Stimulated activated CD4-positive, alpha-beta T cell treated with anti-CD3 and anti-CD28 coated beads, Interleukin-4, amount 100 ng/mL, for 4 hours (primary cell): ENCODE data around the gene TMEM179.
"Not testable (repeated sequence)": the region's sequence is repeated elsewhere in the genome, so short reads cannot be mapped to it uniquely, and the experiment has no call there.

Source experiments
- DNase-seq, 2 experiments: peaks; one replicate each; pipeline ENCODE4 v3.0.0-alpha.2; 2020

The TMEM179 gene

DNA sequence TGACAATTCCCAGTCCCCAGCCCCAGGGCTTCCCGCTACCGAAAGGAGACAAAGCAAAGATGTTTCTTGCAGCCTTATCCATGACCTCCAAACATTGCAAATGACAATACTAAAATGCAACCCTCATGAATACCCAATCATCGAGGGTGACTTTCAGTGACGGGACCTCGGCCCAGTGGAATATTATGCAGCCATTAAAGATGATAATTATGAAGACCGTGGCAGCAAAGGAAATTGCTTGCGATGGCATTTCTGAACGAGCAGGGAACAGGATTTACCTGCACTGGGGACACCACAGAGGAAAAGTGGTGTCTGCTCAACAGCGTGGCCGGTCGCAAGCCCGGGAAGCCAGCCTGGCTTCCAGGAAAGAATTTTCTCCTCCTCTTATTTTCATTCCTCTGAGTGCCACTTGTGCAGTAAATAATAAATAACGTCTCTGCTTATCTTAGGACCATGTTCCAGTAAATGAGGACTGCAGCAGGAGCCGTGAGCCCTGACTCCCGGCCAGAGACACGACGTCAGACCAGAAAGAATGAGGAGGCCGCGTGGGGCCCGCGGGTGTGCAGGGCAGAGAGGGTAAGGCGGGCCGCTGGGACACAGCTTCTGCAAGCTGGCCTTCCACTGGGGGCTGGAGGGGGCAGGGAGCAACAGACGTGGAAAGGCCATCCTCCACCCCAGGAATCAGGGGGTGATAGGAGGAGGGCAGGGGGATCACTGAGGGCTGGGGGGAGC lies 18.4 kb downstream of the TMEM179 start:
- no peak for DNase-seq

DNA sequence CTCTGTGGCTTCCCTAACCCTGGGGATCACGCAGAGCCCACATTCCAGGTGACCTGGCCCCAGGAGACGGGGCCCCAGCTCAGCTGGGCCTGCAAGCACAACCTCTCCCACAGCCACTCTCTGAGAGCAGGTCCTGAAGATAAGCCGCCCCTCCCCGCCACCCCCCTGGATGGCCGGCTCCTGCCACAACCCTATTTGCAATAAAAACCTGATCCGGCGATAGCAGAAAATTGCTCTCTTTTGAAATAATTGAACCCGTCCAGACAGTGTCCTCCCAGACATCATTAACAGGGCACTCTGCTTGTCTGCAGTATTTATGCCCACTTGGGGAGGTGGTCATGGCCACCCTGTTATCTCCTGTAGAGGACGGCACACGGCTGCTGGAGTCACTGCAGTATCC lies 20.0 kb downstream of the TMEM179 start:
- no peak for DNase-seq

DNA sequence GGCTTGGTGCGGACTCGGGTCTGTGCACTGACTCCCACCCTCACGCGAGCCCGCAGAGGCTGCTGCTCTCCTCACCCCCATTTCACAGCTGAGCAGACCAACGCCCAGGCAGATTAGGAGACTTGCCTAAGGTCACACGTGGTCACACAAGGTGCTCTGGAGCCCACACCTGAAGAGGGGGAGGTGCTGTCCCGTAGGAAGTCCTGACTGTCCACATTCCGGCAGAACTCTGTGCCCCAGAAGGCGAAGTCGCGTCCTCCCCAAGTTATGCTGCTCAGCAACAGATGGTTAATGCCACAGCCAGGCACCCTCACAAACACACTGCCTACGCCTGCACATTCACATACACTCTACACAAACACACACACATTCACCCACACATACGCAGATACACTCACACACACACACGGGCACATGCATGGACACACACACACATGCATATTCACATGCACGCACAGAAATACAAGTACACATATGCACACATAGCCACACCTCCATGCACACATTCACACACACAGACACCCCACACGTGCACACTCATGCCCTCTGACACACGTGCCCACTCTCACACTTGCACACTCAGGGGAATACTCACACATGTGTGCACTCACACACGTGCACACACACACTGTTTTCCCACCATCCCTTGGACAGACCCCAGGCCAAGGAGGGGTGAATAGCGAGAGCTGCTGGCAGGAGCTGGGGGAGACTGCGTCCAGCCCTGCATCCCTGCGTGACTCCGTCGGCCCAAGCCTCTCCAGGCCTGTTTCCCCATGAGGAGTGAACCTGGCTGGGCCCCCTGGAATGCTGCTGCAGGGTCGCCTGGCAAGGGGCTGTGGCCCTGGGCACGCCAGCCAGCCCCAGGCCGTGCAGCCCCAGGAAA lies 20.9 kb downstream of the TMEM179 start:
- DNase-seq, result no peak

DNA sequence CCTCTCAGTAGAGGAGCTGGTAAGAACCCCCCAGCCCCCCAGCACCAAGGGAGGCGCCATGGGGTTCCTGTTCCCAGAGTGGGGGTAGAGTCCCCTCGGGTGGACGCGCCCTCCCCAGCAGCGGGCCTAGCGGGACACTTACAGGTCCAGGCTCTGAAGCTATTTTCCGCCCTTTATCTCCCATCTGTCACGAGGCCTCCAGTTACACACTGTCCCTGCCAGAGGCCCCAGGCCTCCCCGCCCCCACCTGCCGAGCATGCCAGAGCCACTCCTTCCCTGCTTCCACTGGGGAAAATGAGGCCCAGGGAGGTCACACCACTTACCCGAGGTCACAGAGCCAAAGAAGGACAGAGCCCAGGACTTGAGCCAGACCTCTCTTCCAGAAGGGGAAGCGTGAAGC lies 21.9 kb downstream of the TMEM179 start:
- no peak for DNase-seq

DNA sequence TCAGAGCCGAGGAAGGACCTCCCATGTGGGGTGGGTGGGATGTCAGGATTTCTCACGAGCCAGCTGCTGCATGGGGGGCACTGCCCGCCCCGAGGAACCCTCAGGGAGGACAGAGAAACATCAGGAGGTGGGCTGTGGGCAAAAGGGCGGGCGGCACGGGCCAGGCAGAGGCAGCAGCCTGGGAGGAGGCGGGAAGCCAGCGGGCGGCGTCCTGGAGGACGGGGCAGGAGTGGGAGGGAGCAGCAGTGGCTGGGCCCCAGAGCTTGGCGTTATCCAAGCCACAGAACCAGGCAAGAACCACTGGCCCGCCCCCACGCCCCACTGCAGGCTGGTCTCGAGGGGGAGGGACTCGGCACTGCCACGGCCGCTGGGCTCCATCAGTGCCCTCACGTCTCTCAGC lies 22.6 kb downstream of the TMEM179 start:
- DNase-seq, result no peak

DNA sequence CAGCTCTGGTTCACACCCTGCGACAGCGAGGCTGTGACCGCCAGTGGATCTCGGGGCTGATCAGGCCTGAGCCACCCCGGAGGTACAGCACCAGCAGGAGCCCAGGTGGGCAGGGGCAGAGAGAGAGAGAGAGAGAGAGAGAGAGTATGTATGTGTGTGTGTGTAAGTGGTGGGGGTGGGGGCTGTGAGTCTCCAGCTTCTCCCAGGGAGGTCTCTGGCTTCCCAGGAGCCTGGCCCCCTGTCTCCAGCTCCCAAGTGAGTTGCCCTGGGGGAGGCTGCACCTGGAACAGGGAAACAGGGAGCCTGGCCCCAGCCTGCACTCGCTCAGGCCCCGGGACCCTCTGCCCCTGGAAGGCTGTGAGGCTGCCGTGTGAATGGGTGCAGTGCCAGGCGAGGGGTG lies 23.1 kb downstream of the TMEM179 start:
- no peak for DNase-seq

DNA sequence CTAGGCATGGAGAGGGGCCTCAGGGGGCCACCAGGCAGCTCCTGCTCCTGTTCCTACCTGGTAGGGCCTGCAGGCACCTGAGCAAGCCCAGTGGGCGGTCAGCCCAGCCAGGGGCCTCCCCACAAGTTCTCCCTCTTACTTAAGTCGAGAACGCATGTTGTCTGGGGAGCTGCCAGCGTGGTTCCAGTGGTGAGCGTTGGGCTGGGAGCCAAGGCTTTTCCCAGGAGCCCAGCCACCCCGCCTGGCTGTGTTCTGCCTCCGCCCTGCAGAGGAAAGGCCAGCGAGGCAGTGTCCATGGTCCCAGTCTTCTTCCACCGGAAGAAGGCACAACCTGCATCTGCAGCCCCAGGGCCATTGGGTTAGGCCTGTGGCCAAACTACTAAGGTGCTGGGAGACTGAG lies 23.6 kb downstream of the TMEM179 start:
- DNase-seq, result no peak

DNA sequence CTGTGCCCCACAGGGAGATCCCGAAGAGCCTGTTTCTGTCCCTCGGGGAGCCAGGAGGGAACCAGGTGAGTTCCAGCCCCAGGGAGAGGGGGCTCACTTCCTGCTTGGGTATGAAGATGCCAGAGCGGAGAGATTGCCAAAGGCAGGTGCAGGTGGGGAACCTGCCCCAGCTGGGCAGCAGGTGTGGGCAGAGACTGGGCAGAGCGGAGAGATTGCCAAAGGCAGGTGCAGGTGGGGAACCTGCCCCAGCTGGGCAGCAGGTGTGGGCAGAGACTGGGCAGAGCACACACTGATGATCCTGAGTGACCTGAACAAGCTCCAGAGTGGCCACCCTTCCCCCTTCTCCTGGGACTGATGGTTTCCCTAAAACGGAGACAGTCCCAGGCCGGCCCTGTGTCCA lies 24.6 kb downstream of the TMEM179 start:
- DNase-seq, result not testable (repeated sequence)

DNA sequence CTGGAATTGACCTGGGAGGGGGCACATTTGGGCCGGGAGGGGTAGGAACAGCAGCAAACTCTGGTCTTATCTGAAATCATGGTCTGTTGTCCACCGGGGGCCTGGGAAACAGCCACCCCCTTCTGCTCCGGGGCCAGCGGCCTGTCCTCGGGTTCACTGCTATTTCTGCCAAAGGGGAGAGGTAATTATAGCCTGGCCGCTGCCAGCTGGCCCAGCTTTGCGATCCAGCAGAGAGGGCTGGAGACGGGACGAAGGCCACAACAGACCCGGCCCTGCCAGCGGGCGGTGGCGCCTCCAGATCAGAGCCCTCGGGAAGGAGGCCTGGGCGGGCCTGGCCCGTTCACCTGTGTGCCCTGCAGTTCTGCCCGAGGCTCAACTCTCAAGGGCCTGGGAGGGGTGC lies 25.1 kb downstream of the TMEM179 start, which contains the start of gene C14orf180:
Gene C14orf180 (plus strand): TSS at position 258 of the 400 bp plus-strand sequence. CDS start 6,667 bp downstream, outside the sequence.
- DNase-seq, result no peak

DNA sequence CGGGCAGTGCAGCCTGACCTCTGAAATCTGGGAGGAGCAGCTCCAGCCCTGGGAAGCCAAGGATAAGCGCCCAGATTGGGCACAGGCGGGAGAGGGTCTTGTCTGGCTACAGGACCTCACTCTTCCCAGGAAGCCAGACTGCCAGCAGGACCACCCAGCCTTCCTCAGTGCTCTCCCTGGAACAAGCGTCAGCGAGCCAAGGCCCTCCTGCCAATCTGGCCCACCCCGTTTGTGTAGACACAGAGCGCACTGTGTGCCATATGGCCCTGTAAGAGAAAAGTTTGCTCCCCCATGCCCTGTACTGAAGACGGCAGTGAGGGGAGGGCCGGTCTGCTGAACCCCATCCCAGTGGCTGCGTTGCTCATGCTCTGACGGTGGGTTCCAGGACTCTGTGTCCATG lies 26.3 kb downstream of the TMEM179 start:
- DNase-seq, result no peak

DNA sequence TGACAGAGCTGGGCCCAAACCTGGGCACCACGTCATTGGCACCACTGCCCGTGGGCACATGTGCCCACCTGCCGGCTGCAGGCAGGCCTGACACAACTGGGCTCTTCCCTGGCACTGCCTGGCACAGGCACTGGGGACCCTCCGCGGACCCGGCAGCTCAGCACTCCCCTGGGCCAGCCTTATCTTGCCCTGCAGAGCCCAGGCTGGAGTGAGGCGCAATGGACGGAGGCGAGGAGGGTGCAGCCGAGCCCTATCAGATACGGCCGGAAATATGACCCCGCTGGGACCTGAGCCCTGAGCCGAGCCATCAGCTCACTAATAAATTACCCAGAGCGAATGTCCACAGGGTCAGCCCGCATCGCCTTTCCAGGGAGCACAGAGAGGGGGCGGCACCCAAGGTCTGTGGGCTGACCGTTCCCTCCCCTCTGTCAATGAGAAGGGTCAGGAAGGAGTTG lies 26.7 kb downstream of the TMEM179 start:
- DNase-seq, result no peak

DNA sequence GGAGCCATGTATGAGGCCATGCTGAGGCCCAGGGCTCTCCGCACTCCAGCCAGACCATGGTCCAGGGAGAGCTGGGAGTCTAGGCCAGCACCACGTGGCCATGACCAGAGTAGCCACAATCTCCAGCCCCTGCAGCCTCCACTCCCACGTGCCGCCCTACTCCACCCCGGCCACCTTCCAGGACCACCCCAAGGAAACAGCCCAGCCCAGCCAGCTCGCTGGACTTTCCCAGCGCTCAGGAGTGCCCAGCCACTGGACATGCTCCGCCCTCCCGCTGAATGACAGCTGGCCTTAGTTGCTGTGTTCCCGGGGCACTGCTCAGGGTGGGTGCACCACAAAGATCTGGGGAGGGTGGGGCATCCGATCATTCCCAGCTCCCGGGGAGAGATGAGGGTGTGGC lies 27.1 kb downstream of the TMEM179 start:
- DNase-seq, result no peak

DNA sequence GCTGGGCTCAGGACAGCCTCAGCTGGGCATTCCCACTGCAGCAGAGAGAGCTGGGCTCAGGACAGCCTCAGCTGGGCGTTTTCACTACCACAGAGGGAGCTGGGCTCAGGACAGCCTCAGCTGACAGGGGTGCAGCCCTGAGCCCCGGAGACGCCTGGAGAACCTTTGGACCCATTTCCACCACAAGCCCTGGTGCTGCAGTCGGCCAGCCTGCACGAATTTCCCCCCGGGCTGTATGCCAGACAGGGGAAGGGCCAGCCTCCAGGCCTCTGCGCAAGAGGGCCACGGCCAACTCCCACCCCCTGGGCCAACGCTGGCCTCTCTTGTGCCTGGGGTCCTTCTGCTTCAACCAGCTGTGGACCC lies 27.6 kb downstream of the TMEM179 start:
- DNase-seq, result no peak

DNA sequence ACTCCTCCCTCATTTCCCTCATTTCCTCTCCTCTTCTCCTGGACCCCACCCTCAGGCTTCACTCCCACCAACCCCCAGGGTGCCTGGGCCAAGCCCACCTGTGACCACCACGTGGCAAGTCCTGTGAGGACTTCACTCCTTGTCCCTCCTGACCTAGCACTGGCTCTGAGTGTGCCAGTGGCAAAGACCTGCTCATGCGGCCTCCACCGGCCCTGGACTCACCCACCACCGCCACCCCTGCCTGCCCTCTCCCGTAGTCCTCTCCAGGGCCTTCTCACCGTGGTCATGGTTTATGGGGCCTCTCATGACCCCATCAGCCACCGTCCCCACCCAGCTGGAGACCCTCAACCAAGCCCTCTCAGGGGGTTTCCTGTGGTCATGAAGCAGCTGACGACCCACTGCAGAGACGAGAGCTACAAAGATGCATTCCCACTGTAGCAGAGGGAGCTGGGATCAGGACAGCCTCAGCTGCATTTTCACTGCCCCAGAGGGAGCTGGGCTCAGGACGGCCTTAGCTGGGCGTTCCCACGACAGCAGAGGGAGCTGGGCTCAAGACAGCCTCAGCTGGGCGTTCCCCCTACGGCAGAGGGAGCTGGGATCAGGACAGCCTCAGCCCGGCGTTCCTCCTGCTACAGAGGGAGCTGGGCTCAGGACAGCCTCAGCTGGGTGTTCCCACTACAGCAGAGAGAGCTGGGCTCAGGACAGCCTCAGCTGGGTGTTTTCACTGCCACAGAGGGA lies 28.2 kb downstream of the TMEM179 start:
- no peak for DNase-seq

DNA sequence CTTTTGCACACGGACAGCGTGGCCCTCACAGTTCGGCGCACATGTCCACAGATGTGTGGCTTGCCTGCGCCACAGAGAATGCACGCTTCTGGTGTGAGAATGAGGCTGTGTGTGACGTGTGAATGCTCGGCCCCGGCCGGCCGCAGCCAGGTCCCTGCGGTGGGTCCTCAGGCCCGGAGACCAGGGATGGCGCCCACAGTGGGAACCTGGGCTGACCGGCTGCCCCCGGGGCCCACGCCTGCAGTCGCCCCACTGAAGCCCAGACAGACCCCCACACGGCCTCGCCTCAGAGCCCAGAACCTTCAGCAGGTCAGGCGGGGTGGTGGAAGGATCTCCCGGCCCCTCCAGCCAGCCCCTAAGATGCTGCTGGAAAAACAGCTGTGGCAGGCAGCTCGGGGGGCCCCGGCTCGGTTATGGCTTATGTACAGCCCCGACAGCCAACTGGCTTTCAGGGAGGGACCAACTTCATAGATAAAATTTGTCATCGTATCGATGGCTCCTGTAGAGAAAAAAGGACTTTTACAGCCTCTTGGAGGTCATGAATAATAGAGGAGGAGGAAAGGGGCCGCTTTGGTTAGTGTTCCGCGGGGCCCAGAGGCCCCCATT lies 29.5 kb downstream of the TMEM179 start:
- no peak for DNase-seq

DNA sequence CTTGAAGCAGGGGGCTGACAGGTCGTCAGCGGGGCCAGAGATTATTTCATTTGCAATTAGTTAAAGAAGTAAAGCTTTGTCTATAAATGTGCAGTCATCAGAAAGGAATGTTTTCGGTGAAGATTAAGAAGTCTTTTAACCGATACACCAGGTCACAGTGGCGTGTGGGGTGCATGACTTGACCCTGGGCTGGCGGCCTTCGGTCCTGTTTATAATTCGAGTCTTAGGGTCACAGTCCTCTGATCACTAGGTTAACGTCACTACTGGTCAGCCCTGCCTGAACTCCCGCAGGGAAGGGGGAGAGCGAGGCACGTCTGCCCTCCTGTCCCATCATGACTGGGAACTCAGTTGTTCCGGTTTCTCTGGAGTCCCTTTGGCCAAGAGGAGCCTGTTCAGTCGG lies 30.0 kb downstream of the TMEM179 start:
- DNase-seq, result no peak

DNA sequence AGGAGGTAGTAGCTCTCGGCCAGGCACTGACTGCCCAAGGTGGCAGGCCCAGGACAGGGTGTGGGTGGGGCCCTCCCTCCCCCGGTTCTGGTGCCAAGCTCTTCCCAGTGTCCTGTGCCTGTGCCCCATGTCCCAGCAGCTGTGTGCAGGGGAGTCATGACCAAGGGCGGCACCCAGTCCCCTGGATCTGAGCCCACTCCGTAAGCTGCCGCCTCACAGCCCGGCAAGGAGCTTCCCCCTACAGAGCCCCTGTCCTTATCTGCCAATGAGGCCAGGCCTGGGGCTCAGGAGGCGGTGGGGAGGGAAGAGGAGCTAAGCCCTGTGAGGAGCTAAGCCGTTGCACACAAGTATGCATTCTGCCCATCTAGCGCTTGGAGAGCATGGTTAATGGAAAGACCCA lies 30.6 kb downstream of the TMEM179 start:
- DNase-seq, result no peak

DNA sequence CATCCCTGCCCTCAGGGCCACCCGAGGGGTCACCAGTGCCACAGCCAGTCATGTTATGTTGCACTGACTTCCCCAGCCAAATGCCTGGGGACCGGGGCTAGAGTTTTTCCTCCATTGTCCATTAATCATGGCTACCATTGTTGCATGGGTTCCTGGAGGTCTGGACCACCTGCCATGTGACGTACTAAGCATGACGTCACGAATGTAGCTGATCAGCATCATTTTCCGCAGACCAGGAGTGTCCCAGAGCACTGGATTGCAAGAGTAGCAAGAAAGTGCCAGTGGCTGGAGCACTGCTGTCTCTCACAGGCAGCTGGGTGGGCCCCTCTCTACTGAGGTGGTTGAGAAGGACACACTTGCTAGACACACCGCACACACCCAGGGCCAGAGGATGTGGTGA lies 31.9 kb downstream of the TMEM179 start:
- no peak for DNase-seq

DNA sequence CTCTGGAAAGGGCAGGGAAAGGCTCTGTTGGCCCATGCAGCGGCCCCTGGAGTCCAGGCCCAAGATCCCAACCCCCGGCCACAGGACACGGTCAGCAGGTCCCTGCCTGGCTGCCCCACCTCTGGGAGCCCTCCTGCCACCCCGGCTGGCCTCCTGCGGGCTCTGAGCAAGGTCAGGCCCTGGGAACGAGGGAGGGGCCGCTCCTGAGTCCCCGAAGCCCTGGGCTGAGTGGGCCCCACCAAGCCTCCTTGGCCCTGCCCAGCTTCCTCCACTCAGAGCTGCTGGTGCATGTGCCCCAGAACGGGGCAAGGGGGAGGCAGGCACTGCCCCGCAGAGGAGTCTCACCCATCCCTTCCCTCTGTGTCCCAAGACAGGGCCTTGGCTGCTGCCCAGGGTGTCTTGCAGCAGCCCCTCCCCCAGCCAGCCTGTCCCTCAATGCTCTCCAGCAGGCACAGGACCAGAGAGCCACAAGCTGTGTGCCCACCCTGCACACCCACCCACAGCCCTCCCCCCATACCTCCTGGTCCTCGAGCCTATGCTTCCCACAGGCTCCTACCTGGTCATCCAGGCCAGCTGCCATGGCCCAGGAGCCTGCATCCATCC lies 32.4 kb downstream of the TMEM179 start:
- no peak for DNase-seq

DNA sequence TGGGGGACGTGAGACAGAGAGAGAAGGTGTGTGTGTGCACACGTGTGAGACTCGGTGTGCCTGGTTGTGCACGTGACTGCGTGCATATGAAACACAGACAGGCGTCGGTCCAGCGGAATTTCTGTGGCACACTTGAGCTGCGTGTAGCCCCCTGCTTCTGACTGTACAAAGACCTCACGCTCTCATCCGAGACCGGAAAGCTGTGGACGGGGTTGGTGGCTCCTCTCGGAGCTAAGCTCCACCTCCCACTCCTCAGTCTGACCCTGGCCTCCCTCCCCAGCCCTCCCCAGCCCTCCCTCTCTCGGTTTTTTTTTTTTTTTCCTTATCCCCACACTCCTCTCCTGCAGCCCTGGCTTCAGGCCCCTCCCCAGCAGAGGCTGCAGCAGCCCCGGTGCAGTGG lies 33.3 kb downstream of the TMEM179 start:
- no peak for DNase-seq

DNA sequence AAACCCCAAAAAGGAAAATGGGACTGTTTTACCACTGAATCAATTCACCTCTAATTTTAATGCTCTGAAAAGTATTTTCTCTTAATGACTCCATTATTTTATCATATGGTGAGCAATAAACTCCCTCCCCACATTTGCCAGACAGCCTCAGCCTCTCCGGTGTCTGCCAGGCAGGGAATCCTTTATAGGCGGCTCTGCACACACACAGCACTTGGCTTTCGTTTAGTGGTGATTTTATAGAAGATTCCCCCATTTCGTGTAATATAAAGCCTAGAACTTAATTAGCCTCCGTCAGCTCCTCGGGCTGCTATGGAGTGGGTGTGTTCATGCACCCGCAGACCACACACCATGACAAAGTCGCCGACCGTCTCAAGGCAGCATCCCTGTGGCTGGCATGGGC lies 35.1 kb downstream of the TMEM179 start:
- no peak for DNase-seq

DNA sequence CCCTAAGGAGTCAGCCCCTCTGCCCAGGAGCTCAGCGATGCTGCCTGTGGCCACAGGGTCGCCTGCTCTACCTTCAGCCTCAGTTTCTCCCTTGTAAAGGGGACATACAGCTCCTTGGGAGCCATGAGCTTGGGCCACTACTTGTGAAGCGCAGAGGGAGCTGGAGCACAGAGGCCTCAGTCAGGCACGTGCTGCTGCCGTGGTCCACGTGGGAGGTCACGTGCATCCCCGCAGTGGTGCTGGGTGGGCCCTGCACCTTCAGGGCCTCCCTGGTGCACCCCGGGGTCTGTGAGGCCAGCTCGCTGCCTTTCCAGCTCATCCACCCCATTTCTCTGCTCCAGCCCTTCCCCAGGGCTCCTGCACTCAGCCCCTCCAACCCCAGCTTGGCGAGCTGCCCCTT lies 36.0 kb downstream of the TMEM179 start:
- no peak for DNase-seq

DNA sequence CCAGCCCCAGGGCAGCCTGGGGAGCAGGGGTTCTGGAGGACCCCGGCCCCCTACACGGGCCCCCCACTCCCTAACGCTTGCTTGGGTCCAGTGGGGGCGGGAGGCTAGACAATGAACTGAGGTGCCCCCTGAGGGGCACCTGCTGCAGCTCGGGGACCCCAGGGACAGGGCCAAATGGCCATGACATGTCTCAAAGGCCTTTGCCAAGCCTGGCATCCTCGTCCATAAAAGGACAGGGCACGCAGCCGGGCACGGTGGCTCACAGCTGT lies 36.7 kb downstream of the TMEM179 start:
- no peak for DNase-seq
